Ureter (tissue), 1 donor: ENCODE measurements around the gene MYL3. TPM values are rescaled to one million over a fixed set of nuclear protein-coding genes. Genes with fewer than 3 reads are reported as not detected.
"Not testable (repeated sequence)": the region's sequence is repeated elsewhere in the genome, so short reads cannot be mapped to it uniquely, and the experiment has no call there.

Experiments
- DNase-seq: peaks from one replicate; pipeline ENCODE4 v3.0.0-alpha.2; 2020; ENCODE audit warnings: low spot score
- total RNA-seq: library from RNA; stranded (reverse); gene quantifications from one replicate; pipeline ENCODE4 v1.2.4, GENCODE V29; 2023
- donor health status: DM: yes; HTN: yes; CAD: no.

The MYL3 gene
- 4.6 TPM for total RNA-seq

DNA sequence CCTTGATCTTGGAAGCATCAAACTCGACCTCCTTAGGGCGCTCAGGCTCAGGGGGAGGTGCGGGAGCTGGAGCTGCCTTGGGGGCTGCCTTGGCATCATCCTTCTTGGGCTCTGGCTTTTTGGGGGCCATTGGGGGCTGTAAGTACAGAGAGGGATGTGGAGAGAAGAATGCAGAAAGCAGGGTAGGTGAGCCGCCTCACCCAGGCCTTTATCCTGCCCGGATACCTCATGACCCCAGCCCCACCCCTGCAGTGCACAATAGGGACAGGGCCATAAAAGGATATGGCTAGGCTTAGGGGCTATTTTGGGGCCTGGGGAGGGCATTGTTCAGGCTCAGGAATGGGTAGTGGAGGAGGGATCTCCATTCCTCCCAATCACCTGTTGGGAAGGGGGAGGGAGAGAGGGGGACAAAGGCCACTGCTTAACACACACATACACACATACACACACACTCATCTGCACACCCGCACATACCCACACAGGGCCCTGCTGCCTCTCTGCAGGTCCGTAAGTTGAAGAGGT is at the start of gene MYL3:
MYL3 (minus strand) TSS at position 184 of the 522 bp plus-strand sequence; CDS start at position 130, 54 bp downstream.
- no peak for DNase-seq

DNA sequence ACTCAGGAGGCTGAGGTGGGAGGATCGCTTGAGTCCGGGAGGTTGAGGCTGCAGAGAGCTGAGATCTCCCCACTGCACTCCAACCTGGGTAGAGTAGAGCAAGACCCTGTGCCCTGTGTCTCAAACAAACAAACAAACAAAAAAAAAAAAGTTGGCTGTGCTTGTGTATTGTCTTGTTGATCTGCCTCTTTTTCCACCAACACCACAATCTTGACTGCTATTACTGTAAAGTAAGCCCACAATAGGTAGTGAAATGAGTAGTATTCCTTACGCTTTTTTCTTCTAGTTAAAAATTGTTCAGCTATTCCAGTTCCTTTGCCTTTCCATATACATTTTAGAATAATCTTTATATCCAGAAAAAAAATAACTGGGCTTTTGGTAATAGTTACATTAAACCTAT is 49.7 kb upstream of the MYL3 start:
- DNase-seq, result no peak

- not testable (repeated sequence) for DNase-seq
Measured at GRCh38 chr3:46910914-46911313, 47.7 kb upstream of the MYL3 start.

DNA sequence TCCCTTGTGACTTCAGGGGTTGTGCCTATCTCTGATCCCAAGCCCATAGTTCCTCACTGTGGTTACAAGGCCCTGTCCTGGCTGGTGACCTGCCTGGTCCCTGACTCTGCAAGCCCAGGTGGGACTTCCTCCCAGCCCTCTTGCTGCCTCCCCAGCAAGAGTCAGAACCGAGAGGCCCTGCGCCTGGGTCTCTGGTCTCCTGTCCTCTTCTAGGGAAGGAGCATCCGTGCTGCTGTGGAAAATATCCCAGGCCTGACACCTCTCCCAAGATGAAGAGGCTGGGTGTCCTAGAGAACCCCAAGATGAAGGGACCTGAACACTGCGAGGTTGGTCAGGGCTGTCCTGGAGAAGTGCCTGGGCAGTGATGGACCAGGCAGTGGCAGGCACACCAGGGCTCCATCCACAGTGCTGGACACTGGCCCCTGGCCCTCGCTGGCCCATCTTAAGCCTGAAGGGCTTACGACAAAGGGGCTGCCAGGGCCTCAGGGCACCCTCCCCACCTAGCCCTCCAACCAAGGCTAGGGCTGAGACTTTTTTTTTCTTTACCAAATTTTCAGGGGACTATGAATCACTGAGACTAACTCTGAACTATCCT is 47.0 kb upstream of the MYL3 start:
- no peak for DNase-seq

DNA sequence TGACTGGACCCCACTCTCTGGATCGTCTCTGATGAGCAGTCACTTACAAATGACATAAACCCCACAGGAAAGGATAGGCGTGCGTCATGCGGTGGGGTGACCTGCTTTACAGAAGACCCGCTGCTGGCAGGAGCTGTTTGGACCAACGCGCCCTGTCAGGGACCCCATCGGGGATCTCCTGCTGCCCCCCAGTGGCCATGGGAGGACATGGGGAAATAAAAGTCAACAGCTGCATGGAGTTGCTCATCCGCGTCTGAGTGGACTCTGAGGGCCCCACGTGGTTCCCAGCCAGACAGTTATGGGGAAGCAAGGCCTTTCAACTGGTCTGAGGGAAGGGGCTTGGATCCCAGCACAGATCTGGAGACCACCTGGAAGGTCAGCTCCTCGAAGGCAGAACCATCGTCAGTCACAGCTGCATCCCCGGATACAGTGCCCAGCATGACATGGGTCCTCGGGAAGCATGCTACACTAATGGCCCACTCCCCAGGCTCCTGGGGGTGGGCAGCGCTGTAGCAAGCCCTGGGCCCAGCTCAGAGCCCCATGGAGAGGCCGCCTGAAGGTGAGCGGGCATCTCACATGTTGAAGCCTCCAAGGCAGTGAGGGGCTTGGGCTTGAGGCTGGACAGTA is 46.4 kb upstream of the MYL3 start:
- peak; percentile 88 for DNase-seq

GRCh38 chr3:46908986-46909534 is 45.8 kb upstream of the MYL3 start:
- no peak for DNase-seq

- DNase-seq, result no peak
Measured at GRCh38 chr3:46908294-46908985, 45.2 kb upstream of the MYL3 start.

DNA sequence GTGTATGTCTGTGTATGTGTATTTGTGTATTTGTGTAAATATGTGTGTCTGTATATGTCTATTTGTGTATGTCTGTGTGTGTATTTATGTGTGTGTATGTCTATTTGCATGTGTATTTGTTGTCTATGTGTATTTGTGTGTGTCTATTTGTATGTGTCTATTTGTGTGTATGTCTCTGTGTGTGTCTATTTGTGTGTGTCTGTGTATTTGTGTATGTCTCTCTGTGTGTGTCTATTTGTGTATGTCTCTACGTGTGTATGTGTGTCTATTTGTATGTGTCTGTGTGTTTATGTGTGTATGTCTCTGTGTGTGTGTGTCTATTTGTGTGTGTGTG is 44.7 kb upstream of the MYL3 start:
- DNase-seq, result no peak

DNA sequence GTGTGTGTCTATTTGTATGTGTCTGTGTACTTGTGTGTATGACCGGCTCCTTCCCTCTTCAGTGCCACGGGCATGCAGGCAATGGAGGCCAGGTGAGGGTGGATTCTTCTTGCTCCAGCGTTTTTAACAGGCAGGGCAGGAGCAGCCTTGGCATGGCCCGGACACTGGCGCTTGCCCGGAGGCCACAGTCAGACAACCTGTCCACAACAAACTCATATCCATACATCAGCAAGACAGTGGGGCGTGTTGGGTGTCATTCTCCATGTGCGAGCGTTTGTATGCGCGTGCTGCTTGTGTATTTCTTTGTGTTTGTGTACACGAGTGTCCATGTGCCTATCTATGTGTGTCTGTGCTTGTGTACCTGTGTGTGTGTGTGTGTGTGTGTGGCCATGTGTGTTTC is 44.0 kb upstream of the MYL3 start:
- DNase-seq, result no peak

- DNase-seq, result no peak
Measured at GRCh38 chr3:46906471-46907058, 43.3 kb upstream of the MYL3 start.

GRCh38 chr3:46905661-46906451 is 42.6 kb upstream of the MYL3 start:
- no peak for DNase-seq

DNA sequence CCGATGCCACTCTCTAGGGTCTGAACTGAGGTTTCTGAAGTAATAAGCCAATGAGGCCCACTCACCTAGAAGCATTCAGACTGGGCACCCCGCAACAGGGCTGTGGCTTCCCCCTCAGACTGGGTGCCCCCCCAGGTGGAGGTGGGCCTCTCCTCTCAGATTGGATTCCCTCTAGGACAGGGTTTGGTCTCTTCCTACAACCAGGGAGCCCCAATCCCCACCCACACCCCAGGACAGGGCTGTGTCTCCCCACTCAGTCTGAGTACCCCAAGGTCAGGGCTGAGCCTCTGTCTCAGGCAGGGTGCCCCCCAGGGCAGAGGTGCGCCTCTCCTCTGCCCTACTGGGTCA is 41.9 kb upstream of the MYL3 start:
- no peak for DNase-seq

DNA sequence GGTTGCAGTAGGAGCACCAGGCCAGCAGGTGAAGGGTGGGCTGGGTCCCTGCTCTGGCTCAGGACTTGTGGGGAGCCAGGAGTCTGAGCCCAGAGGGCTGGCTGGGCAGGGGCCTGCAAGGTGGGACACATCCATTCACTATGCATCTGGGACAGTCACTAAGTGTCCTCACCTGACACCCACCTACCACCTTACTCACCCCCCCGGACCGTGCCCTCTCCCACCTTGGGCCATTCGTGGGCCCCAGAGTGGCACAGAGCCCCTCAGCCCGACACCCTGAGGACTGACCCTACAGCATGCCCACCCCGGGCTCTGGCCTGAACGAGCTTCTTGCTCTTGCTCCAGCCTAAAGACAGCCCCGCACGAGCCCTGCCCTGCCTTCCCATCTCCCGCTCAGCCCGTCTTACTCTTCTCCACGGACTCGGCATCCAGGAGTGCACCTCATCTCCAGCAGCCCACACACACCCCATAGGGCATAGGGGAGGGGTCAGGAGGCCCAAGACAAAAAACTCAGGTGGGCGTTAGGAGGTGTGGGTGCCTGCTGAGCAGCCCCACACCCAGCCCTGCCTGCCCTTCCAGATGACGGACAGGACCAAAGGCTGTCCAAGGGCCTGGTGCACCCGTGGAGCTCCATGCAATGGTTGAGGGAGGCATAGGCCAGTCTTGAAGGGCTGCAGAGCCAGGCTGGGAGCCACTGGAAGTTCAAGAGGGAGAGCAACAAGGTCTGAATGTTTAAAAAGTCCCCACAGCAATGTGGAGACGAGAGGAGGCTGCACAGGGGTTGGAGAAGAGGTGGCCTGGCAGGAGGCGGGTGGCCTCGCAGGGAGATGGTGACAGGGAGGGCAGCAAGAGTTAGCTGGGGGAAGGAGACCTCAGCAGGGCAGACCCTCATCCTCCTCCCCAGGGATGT is 41.3 kb upstream of the MYL3 start:
- no peak for DNase-seq

- DNase-seq, result no peak
Measured at GRCh38 chr3:46903341-46904302, 40.4 kb upstream of the MYL3 start.

DNA sequence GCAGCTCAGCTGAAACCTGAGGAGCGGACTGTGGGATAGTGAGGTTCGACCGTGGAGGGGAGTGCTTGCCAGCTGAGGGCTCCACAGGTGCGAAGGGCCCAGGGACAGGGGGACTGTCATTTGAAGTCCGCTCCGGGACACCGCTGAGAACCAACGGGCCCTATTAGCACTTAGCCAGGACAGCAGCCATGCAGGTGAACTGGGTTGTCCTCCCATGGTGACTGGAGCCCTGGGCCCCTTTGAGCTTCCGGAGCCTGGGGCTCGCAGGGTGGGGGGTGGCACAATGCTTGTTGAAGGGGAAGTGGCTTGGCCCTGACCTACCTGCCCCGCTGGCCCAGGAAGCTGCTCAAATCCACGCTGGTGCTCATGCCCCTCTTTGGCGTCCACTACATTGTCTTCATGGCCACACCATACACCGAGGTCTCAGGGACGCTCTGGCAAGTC is 39.0 kb upstream of the MYL3 start:
- no peak for DNase-seq

GRCh38 chr3:46901591-46902187 is 38.4 kb upstream of the MYL3 start:
- DNase-seq, result no peak

DNA sequence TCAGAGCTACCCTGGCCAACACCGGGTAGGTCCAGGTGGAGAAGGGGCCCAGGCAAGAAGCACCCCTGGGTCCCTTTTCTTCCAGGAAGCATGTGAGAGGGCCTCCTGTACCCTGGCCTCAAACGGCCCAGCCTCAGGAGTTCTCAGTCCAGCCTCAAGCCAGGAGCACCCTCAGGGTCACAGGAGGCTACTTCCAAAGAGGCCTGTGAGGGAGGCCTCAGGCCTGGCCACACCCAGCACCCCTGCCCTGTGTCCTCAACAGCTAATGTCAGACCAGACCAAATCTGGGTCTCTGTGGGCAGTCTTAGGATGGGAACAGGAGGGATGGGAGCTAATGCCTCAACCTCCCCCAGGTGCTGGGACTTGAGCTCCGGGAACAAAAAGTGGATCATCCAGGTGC is 37.8 kb upstream of the MYL3 start:
- DNase-seq, result no peak

GRCh38 chr3:46900356-46900755 is 37.1 kb upstream of the MYL3 start:
- no peak for DNase-seq

DNA sequence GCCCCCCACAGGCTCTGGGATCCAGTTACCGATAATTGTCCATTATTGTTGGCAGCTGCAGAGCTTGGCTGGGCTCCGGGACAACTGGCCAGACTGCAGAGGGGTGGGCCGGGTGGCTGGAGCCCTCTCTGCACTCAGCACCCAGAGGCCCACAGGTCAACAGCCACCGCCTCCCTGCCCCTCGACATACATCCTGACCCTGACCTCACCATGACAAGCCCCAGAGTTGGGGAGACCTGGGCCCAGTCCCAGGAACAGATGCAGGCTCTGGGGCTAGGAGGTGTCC is 36.7 kb upstream of the MYL3 start:
- no peak for DNase-seq
